ENCODE data around the gene KDM4E. TPM values are rescaled to one million over a fixed set of nuclear protein-coding genes. Genes with fewer than 3 reads are reported as not detected.

KDM4E gene
- not detected for total RNA-seq
- long read RNA-seq = 0 reads

GRCh38 chr11:95024958-95025357 lies at the start of gene KDM4E:
Gene KDM4E (plus strand): TSS chr11:95025258. CDS start chr11:95025558, 300 bp downstream.
- Histone ChIP-seq H3K36me3 (no peaks in the 10 kb centered on the region), H3K27ac (no peak within 1 kb of the TSS), H3K4me1 (no peaks in the 10 kb centered on the region), H3K27me3 (no peaks in the 10 kb centered on the region), H3K4me3 (no peak within 1 kb of the TSS), H3K9me3 (no peaks in the 10 kb centered on the region)
- DNase-seq = no peak
- intact Hi-C loops (cut with DNase I) = no loop called here
- ATAC-seq = no peak
- TF ChIP-seq CTCF (IDR thresholded peaks at IDR 0.05) (no peak), POLR2A (IDR thresholded peaks at IDR 0.05) (no peak)
- 73% methylated on average over 1 of the region's 1 CpG for WGBS (ENCODE audit: insufficient coverage, low coverage, low lambda C conversion rate, missing lambda C conversion rate)

GRCh38 chr11:94975599-94975998 lies 49.5 kb upstream of the KDM4E start:
- Histone ChIP-seq H3K27ac (no peak overlapping the region), H3K4me1 (peaks cover 0 to 10% (median 6%) of the 10 kb centered on the region in 4 donors), H3K27me3 (no peaks in the 10 kb centered on the region), H3K36me3 (peaks cover 0 to 14% (median 5%) of the 10 kb centered on the region in 4 donors), H3K9me3 (no peaks in the 10 kb centered on the region), H3K4me3 (no peak overlapping the region)
- intact Hi-C loops (cut with DNase I) = no loop called here
- TF ChIP-seq POLR2A (IDR thresholded peaks at IDR 0.05) (no peak), CTCF (IDR thresholded peaks at IDR 0.05) (no peak)
- 100% methylated on average over 1 of the region's 1 CpG for WGBS (ENCODE audit: insufficient coverage, low coverage, low lambda C conversion rate, missing lambda C conversion rate)
- DNase-seq (no peak), ATAC-seq (no peak)

GRCh38 chr11:94987378-94987777 lies 37.7 kb upstream of the KDM4E start:
- H3K27ac ChIP-seq = no peak overlapping the region
- TF ChIP-seq CTCF (IDR thresholded peaks at IDR 0.05) = no peak
- TF ChIP-seq POLR2A (IDR thresholded peaks at IDR 0.05) = no peak
- no peaks in the 10 kb centered on the region for H3K9me3 ChIP-seq
- DNase-seq = no peak
- no peak overlapping the region for H3K4me3 ChIP-seq
- H3K4me1 ChIP-seq = no peaks in the 10 kb centered on the region
- intact Hi-C loops (cut with DNase I) = no loop called here
- whole genome bisulfite sequencing (ENCODE audit: insufficient coverage, low coverage, low lambda C conversion rate, missing lambda C conversion rate) = 59% methylated on average over 4 of the region's 4 CpGs
- ATAC-seq = no peak
- H3K36me3 ChIP-seq = no peaks in the 10 kb centered on the region
- H3K27me3 ChIP-seq = no peaks in the 10 kb centered on the region

- WGBS (ENCODE audit: insufficient coverage, low coverage, low lambda C conversion rate, missing lambda C conversion rate) = 50% methylated on average over 1 of the region's 1 CpG
- Histone ChIP-seq H3K9me3 (no peaks in the 10 kb centered on the region), H3K36me3 (no peaks in the 10 kb centered on the region), H3K27me3 (no peaks in the 10 kb centered on the region), H3K4me1 (no peaks in the 10 kb centered on the region), H3K27ac (no peak overlapping the region), H3K4me3 (no peak overlapping the region)
- DNase-seq (no peak), ATAC-seq (no peak)
- TF ChIP-seq POLR2A (IDR thresholded peaks at IDR 0.05) = no peak
- no peak for TF ChIP-seq CTCF (IDR thresholded peaks at IDR 0.05)
- intact Hi-C loops (cut with DNase I) = no loop called here
These were observed 36.3 kb upstream of the KDM4E start for GRCh38 chr11:94988748-94989147.

GRCh38 chr11:94993400-94993943 lies 31.6 kb upstream of the KDM4E start:
- Histone ChIP-seq H3K27me3 (no peaks in the 10 kb centered on the region), H3K9me3 (no peaks in the 10 kb centered on the region), H3K27ac (no peak overlapping the region), H3K36me3 (no peaks in the 10 kb centered on the region), H3K4me3 (no peak overlapping the region), H3K4me1 (no peaks in the 10 kb centered on the region)
- 82% methylated on average over 2 of the region's 2 CpGs for WGBS (ENCODE audit: insufficient coverage, low coverage, low lambda C conversion rate, missing lambda C conversion rate)
- intact Hi-C loops (cut with DNase I) = no loop called here
- TF ChIP-seq CTCF (IDR thresholded peaks at IDR 0.05) = no peak
- TF ChIP-seq POLR2A (IDR thresholded peaks at IDR 0.05) = no peak
- DNase-seq (no peak), ATAC-seq (no peak)

Data from right lobe of liver (tissue), 6 donors.